AG04449 (cell line): ENCODE data around the gene MSX1.

ENCODE experiments used
- CTCF ChIA-PET: fragments of 350-600 bp; formaldehyde crosslinking; extraction: SDS; loops from one replicate; lab custom pipeline; 2021; ENCODE audit warnings: antibody characterized with exemption; lab: Yijun Ruan, JAX
- POLR2A ChIA-PET: fragments of 400-600, 350-600 bp; formaldehyde crosslinking; extraction: SDS; loops from one replicate; lab custom pipeline; 2020; ENCODE audit warnings: antibody characterized with exemption, inconsistent platforms; lab: Yijun Ruan, JAX
- DNase-seq: peaks from one replicate; pipeline ENCODE4 v3.0.0-alpha.2; 2010; ENCODE audit warnings: low read depth, low spot score
- H3K4me3 ChIP-seq: 2 replicates; pipeline ENCODE4 v1.5.1; 2011; ENCODE audit warnings: low read depth, mild to moderate bottlenecking, control low read depth, low read length
- CTCF ChIP-seq: IDR thresholded peaks from one replicate; pipeline ENCODE4 v1.5.1; 2011; ENCODE audit warnings: mild to moderate bottlenecking, moderate library complexity, low read length, control low read depth, inconsistent platforms; ENCODE audit not compliant: insufficient read depth; ENCODE audit errors: missing control alignments

MSX1 gene

DNA sequence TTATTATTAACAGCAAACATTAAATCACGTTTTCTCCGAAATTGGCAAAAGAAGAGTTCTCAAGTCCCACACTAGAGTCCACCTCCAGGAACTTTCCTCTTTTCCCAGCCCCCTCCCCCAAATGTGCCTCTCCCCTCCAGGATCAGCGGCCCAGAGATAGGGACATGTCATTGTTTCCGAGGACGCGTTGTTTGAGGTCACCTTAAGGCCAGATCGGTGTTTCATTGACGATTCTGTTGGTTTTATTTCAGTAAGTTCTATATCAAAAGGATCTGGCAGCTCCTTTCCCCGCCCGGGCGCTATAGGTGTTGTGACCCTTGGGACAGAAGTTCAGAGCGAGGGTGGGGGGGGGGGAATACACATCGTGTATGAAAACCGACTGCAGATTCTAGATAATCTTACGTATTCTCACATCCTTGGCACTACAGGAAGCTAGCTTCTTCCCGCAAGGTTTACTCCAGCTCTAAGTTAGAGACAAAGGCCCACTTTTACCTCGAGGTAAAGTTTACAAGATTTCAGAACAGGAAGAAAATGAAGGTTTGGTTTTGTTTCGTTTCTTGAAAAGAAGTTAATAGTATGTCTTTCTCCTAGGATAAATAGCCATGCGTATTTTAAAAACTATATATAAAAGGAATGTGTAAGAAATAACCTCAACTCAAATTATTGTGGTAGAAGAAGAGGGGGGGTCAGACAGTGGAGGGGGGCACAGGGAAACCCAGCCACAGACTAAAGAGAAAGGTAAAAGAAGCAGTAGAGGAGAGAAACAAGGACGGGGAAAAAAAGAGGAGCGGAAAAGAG is 739 bp upstream of the MSX1 start:
- CTCF ChIA-PET = no interaction called here
- TF ChIP-seq CTCF = no peak
- DNase-seq = no peak
- peak overlapping the region; percentile 70 for H3K4me3 ChIP-seq
- POLR2A ChIA-PET = interaction anchor here (0.6 kb wide), 1 partner anchor 968 kb away, joined by 3 read pairs; no protein-coding TSS in a partner anchor

- POLR2A ChIA-PET = interaction anchor here (0.6 to 1.1 kb wide), 3 partner anchors 68 to 967 kb away, joined by 3 read pairs; no protein-coding TSS in a partner anchor
- no peak for DNase-seq
- TF ChIP-seq CTCF = no peak
- H3K4me3 ChIP-seq = peak overlapping the region; percentile 70
- CTCF ChIA-PET = interaction anchor here (0.7 to 1.7 kb wide), 6 partner anchors 10 to 396 kb away, joined by 3 to 5 read pairs (median 3); no protein-coding TSS in a partner anchor
These were observed 534 bp downstream of the MSX1 start for GRCh38 chr4:4859799-4860599.

DNA sequence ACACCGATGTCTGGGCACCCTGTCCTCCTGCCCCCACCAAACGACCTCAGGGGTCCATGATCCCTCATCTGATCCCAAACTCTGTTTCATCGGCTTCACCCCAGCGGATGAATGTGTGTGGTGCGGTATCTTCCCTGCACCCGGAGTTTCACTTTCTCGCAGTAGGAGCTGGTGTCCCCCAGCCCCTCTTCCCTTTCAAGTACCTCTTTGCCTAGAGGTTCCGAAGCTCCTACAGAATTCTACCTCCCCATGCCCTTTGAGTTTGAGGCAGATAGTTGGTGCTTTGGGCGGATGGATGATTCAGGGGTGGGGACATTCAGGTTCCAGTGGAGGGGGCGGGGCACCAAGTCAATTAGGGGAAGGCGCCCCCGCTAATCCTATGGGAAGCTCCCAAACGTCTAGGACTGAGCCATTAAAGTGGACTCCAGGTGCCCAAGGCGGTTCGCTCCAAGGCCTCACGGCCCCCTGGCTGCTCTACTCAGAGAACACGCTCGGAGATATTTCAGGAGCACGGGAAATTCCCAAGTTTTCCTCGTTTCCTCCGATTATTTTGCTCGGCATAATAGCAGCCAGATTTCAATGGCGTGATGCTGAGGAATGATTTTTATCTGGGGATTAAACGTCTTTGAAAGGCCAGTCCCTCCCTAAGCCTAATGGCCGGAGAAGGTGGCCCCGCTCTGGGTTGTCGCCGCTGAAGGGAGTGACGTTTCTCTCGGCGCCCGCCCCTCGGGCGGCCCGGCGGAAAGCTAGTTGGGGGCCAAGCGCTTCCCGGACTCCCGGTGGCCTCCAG is 1.3 kb downstream of the MSX1 start:
- H3K4me3 ChIP-seq = peak overlapping the region; percentile 70
- TF ChIP-seq CTCF = peak; percentile 1
- ChIA-PET POLR2A (interaction anchor here (0.6 to 1.1 kb wide), 3 partner anchors 69 to 99 kb away, joined by 3 read pairs; no protein-coding TSS in a partner anchor), CTCF (interaction anchor here (0.7 to 1.7 kb wide), 9 partner anchors 11 to 397 kb away, joined by 3 to 5 read pairs (median 4); no protein-coding TSS in a partner anchor)
- DNase-seq = no peak

- no peak for DNase-seq
- CTCF ChIA-PET = interaction anchor here (0.9 to 1.7 kb wide), 6 partner anchors 11 to 374 kb away, joined by 3 to 5 read pairs (median 4); no protein-coding TSS in a partner anchor
- TF ChIP-seq CTCF = no peak
- peak overlapping the region; percentile 70 for H3K4me3 ChIP-seq
- POLR2A ChIA-PET = interaction anchor here (0.6 kb wide), 1 partner anchor 8 kb away, joined by 3 read pairs; no protein-coding TSS in a partner anchor
These were observed 2.0 kb downstream of the MSX1 start for GRCh38 chr4:4861390-4862018.

DNA sequence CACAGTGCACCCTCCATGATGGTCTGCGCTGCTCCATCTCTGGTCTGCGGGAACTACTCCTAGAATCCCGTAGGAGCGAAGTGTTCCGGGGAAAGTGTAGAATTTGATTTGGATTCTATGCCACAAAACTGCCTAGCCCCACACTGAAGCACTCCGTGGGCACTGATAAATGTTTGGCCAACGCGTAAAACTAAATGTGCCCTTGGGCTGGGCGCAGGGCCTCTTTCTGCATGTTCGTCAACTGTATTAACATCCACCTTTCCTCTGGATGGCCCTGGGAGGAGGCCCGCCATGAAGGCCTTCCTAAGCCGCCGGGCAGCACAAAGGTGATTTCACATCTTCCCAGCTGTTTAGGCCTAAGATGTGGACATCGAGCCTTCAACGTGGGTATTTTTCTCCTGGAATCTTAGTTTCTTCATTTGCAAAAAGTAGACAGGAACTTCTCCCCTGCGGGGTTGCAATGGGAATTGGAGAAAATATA is 2.6 kb downstream of the MSX1 start:
- H3K4me3 ChIP-seq = no peak overlapping the region
- ChIA-PET CTCF (interaction anchor here (1.7 kb wide), 1 partner anchor 175 kb away, joined by 4 read pairs; no protein-coding TSS in a partner anchor), POLR2A (interaction anchor here (0.6 kb wide), 1 partner anchor 8 kb away, joined by 3 read pairs; no protein-coding TSS in a partner anchor)
- no peak for TF ChIP-seq CTCF
- DNase-seq = no peak
